CD14-positive monocyte (primary cell): ENCODE measurements around the gene CDYL2. TPM values are rescaled to one million over a fixed set of nuclear protein-coding genes. Genes with fewer than 3 reads are reported as not detected.

Experiments
- DNase-seq, 3 donors: peaks; one replicate each; pipeline ENCODE4 v3.0.0-alpha.2; 2011 to 2022
- H2AFZ ChIP-seq: 2 replicates; pipeline ENCODE4 v1.6.0; 2012; ENCODE audit warnings: mild to moderate bottlenecking, low read depth, low read length, inconsistent platforms; ENCODE audit not compliant: insufficient read depth, poor library complexity, severe bottlenecking
- H3K27ac ChIP-seq, 2 donors: 1 replicate in 1 of 2; 2 replicates in 1 of 2; pipeline ENCODE4 v1.5.1; 2012 to 2013; ENCODE audit warnings: low read length in 2 of 2, control low read depth in 1 of 2, inconsistent platforms in 1 of 2, low read depth in 1 of 2, mild to moderate bottlenecking in 1 of 2
- H3K27me3 ChIP-seq, 2 donors: one replicate each; pipeline versions ENCODE4 v1.6.0 to v1.6.1; 2011 to 2013; ENCODE audit warnings: low read length in 2 of 2; ENCODE audit not compliant: control insufficient read depth in 2 of 2, insufficient read depth in 2 of 2
- H3K36me3 ChIP-seq, 2 donors: replicated peaks in 1 of 2; 1 replicate in 1 of 2; 2 replicates in 1 of 2; pipeline versions ENCODE4 v1.5.1 to v1.6.1; 2012 to 2013; ENCODE audit warnings: low read length in 2 of 2, control low read depth in 1 of 2, inconsistent platforms in 1 of 2, mild to moderate bottlenecking in 1 of 2; ENCODE audit not compliant: insufficient read depth in 2 of 2, control insufficient read depth in 1 of 2
- H3K4me1 ChIP-seq, 2 donors: 1 replicate in 1 of 2; 2 replicates in 1 of 2; pipeline versions ENCODE4 v1.5.1 to v1.6.1; 2012 to 2013; ENCODE audit warnings: low read length in 2 of 2, control low read depth in 1 of 2, inconsistent platforms in 1 of 2, mild to moderate bottlenecking in 1 of 2, moderate library complexity in 1 of 2; ENCODE audit not compliant: insufficient read depth in 2 of 2, control insufficient read depth in 1 of 2
- H3K4me2 ChIP-seq: replicated peaks from 2 replicates; pipeline ENCODE3; 2012; ENCODE audit warnings: low read length, moderate library complexity, mild to moderate bottlenecking; ENCODE audit not compliant: poor library complexity, severe bottlenecking; ENCODE audit errors: extremely low read depth
- H3K4me3 ChIP-seq, 3 experiments: fragments of 200-600 bp in 1 of 3; sonication (generic) in 1 of 3; replicated peaks in 1 of 3; 1 replicate in 2 of 3; 2 replicates in 1 of 3; pipeline ENCODE4 v1.5.1; 2011 to 2013; ENCODE audit warnings: low read length in 3 of 3, mild to moderate bottlenecking in 3 of 3, control low read depth in 2 of 3, low read depth in 2 of 3, inconsistent platforms in 1 of 3, moderate library complexity in 1 of 3
- H3K79me2 ChIP-seq: 2 replicates; pipeline ENCODE4 v1.6.0; 2012; ENCODE audit warnings: mild to moderate bottlenecking, control low read depth, inconsistent platforms, low read length, moderate library complexity; ENCODE audit not compliant: insufficient read depth
- H3K9ac ChIP-seq: 2 replicates; pipeline ENCODE4 v1.6.0; 2017; ENCODE audit warnings: low read length, mild to moderate bottlenecking; ENCODE audit not compliant: insufficient read depth, poor library complexity, severe bottlenecking
- H3K9me3 ChIP-seq, 2 donors: replicated peaks in 1 of 2; 1 replicate in 1 of 2; 2 replicates in 1 of 2; pipeline versions ENCODE4 v1.5.1 to v1.6.1; 2012 to 2013; ENCODE audit warnings: low read length in 2 of 2, control low read depth in 1 of 2; ENCODE audit not compliant: control insufficient read depth in 1 of 2, insufficient read depth in 1 of 2
- H4K20me1 ChIP-seq: 2 replicates; pipeline ENCODE4 v1.6.0; 2012; ENCODE audit warnings: mild to moderate bottlenecking, low read length, control low read depth, moderate library complexity; ENCODE audit not compliant: insufficient read depth
- H3K27ac Mint-ChIP-seq, 7 donors: one replicate each; pipeline ENCODE4 v1.8.0; 2020; ENCODE audit warnings: mild to moderate bottlenecking in 7 of 7, mixed read lengths in 7 of 7, moderate library complexity in 6 of 7, inconsistent platforms in 2 of 7
- H3K27me3 Mint-ChIP-seq, 3 donors: one replicate each; pipeline ENCODE4 v1.8.0; 2021 to 2022; ENCODE audit warnings: low read depth in 3 of 3, mild to moderate bottlenecking in 3 of 3, mixed read lengths in 3 of 3, moderate library complexity in 3 of 3, inconsistent platforms in 1 of 3
- H3K36me3 Mint-ChIP-seq, 2 donors: one replicate each; pipeline ENCODE4 v1.8.0; 2020; ENCODE audit warnings: mixed read lengths in 2 of 2, inconsistent platforms in 1 of 2, mild to moderate bottlenecking in 1 of 2
- H3K4me1 Mint-ChIP-seq: one replicate; pipeline ENCODE4 v1.8.0; 2020; ENCODE audit warnings: mild to moderate bottlenecking, mixed read lengths
- H3K4me3 Mint-ChIP-seq, 2 donors: one replicate each; pipeline ENCODE4 v1.8.0; 2020; ENCODE audit warnings: mild to moderate bottlenecking in 2 of 2, mixed read lengths in 2 of 2, moderate library complexity in 1 of 2
- H3K9me3 Mint-ChIP-seq, 7 donors: one replicate each; pipeline ENCODE4 v1.8.0; 2020 to 2022; ENCODE audit warnings: mixed read lengths in 7 of 7, mild to moderate bottlenecking in 6 of 7, moderate library complexity in 6 of 7, inconsistent platforms in 2 of 7
- WGBS: methylation state at CpG from one replicate; pipeline ENCODE4 v1.1.5; 2013; ENCODE audit warnings: missing lambda C conversion rate; ENCODE audit not compliant: insufficient coverage; 5-methylcytosine and 5-hydroxymethylcytosine counted together
- intact Hi-C, 2 donors: fragments of 100-400 bp; cut with micrococcal nuclease; formaldehyde crosslinking; loops; one replicate each; pipeline versions ENCODE4 v1.15.0 to v1.15.1; 2023
- polyA plus RNA-seq, 3 donors: library from polyadenylated mRNA; depleted of rRNA in 1 of 3; unstranded in 2 of 3; stranded (reverse) in 1 of 3; fragments of 300-500 nt in 2 of 3; fragments of >200 nt in 1 of 3; fragmentation: Illumina TruSeq in 2 of 3; gene quantifications; 1 replicate in 2 of 3; 2 replicates in 1 of 3; pipeline ENCODE4 v1.2.3, GENCODE V29; 2012 to 2021
- TF ChIP-seq, protein P1 (sequence below): fragments of 200-600 bp; IDR thresholded peaks from one replicate; pipeline ENCODE4 v1.8.0; 2022; ENCODE audit warnings: antibody characterized with exemption, mild to moderate bottlenecking

CDYL2 gene
- polyA plus RNA-seq, 3 donors, result 0.42 to 2.6 (median 0.93) TPM

DNA sequence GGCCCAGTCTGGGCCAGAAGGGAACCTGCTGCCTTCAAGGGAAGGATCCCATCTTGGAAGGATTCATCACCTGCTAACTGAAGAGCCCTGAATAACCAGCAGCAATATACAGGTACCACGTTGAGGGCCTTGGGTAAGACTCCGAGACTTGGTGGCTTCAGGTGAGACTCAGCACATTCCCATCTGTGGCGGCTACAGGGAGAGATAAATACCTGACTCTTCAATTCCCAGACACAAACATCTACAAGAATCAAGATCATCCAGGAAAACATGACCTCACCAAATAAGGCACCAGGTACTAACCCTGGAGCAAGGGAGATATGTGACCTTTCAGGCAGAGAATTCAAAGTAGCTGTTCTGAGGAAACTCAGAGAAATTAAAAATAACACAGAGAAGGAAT is 164.1 kb downstream of the CDYL2 start:
- TF ChIP-seq, protein P1, sequence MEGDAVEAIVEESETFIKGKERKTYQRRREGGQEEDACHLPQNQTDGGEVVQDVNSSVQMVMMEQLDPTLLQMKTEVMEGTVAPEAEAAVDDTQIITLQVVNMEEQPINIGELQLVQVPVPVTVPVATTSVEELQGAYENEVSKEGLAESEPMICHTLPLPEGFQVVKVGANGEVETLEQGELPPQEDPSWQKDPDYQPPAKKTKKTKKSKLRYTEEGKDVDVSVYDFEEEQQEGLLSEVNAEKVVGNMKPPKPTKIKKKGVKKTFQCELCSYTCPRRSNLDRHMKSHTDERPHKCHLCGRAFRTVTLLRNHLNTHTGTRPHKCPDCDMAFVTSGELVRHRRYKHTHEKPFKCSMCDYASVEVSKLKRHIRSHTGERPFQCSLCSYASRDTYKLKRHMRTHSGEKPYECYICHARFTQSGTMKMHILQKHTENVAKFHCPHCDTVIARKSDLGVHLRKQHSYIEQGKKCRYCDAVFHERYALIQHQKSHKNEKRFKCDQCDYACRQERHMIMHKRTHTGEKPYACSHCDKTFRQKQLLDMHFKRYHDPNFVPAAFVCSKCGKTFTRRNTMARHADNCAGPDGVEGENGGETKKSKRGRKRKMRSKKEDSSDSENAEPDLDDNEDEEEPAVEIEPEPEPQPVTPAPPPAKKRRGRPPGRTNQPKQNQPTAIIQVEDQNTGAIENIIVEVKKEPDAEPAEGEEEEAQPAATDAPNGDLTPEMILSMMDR, result no peak
- Histone ChIP-seq H3K9me3 (peaks cover 0 to 10% of the 10 kb centered on the region in 2 donors), H3K4me3 (no peak overlapping the region), H3K9ac (no peak overlapping the region), H3K4me2 (no peak overlapping the region), H3K36me3 (no peaks in the 10 kb centered on the region), H2AFZ (no peak overlapping the region), H3K27ac (no peak overlapping the region), H3K27me3 (no peaks in the 10 kb centered on the region), H4K20me1 (peaks cover 5% of the 10 kb centered on the region), H3K4me1 (no peaks in the 10 kb centered on the region), H3K79me2 (no peaks in the 10 kb centered on the region)
- 100% methylated on average over 3 of the region's 3 CpGs for WGBS
- peaks cover 0 to 4% of the 10 kb centered on the region in 2 donors for H3K36me3 Mint-ChIP-seq
- no peak overlapping the region for H3K4me3 Mint-ChIP-seq
- H3K4me1 Mint-ChIP-seq, result peaks cover 2% of the 10 kb centered on the region
- intact Hi-C loops, result no loop called here
- no peak for DNase-seq
- H3K27me3 Mint-ChIP-seq, result peaks cover 0 to 4% (median 0%) of the 10 kb centered on the region in 3 donors
- peaks cover 0 to 27% (median 12%) of the 10 kb centered on the region in 7 donors for H3K9me3 Mint-ChIP-seq
- no peak overlapping the region for H3K27ac Mint-ChIP-seq

DNA sequence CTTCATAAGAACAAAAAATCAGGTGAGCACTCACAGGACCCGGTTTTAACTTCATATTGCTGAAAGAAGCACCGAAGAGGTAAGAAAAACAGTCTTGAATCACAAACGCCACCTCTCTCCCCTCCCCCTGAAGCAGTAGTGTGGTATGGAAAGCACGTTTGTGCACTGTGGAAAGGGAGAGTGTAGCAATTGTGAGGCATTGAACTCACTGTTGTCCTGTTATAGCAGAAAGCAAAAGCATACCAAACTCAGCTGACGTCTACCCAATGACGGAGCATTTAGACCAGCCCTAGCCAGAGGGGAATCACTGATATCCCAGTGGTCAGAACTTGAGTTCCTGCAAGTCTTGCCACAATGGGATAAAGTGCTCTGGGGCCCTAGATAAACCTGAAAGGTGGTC is 164.8 kb downstream of the CDYL2 start:
- Histone ChIP-seq H3K36me3 (no peaks in the 10 kb centered on the region), H3K27me3 (no peaks in the 10 kb centered on the region), H3K4me3 (no peak overlapping the region), H3K4me2 (no peak overlapping the region), H2AFZ (no peak overlapping the region), H3K27ac (no peak overlapping the region), H4K20me1 (peaks cover 5% of the 10 kb centered on the region), H3K4me1 (no peaks in the 10 kb centered on the region), H3K9ac (no peak overlapping the region), H3K9me3 (peaks cover 0 to 10% of the 10 kb centered on the region in 2 donors), H3K79me2 (no peaks in the 10 kb centered on the region)
- WGBS, result 92% methylated on average over 2 of the region's 6 CpGs
- peaks cover 0 to 6% of the 10 kb centered on the region in 2 donors for H3K36me3 Mint-ChIP-seq
- DNase-seq, result no peak
- peaks cover 2% of the 10 kb centered on the region for H3K4me1 Mint-ChIP-seq
- no peak overlapping the region for H3K27ac Mint-ChIP-seq
- H3K4me3 Mint-ChIP-seq, result no peak overlapping the region
- peaks cover 0 to 27% (median 14%) of the 10 kb centered on the region in 7 donors for H3K9me3 Mint-ChIP-seq
- TF ChIP-seq, protein P1, result no peak
- intact Hi-C loops, result no loop called here
- H3K27me3 Mint-ChIP-seq, result peaks cover 0 to 4% (median 0%) of the 10 kb centered on the region in 3 donors
